ENCODE data around the gene COMP.

DNA sequence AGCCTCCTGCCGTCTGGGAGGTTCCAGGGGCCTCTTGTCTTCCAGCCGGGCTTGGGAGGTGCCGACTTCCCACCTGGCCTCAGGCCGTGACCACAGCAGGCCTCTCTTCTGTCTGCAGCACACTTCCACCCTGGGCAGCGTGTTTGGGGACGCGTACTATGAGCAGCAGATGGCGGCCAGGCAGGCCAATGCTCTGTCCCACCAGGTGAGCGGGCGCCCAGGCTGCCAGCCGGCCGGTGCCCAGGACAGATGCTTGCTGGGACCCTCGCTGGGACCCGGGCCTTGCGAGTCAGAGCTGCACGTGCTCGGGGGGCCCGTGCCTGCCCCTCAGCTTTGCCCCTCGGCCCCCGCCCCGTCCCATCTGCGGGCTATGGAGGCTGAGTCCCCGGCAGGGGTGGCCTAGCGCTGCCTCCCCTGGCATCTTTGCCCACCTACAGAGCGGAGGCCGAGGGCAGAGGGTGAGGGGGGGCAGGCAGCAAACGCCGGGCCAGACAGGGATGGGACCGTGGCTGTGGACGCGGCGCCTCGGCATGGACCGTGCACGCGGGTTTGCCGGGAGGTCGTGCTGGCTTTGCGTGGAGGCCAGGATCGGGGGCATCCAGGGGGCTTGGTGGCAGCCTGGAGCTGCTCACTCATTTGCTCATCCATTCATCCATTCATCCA is 16.2 kb downstream of the COMP start:
- TF ChIP-seq, protein P1, sequence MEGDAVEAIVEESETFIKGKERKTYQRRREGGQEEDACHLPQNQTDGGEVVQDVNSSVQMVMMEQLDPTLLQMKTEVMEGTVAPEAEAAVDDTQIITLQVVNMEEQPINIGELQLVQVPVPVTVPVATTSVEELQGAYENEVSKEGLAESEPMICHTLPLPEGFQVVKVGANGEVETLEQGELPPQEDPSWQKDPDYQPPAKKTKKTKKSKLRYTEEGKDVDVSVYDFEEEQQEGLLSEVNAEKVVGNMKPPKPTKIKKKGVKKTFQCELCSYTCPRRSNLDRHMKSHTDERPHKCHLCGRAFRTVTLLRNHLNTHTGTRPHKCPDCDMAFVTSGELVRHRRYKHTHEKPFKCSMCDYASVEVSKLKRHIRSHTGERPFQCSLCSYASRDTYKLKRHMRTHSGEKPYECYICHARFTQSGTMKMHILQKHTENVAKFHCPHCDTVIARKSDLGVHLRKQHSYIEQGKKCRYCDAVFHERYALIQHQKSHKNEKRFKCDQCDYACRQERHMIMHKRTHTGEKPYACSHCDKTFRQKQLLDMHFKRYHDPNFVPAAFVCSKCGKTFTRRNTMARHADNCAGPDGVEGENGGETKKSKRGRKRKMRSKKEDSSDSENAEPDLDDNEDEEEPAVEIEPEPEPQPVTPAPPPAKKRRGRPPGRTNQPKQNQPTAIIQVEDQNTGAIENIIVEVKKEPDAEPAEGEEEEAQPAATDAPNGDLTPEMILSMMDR (IDR thresholded peaks at IDR 0.05; ENCODE audit: low read depth, low read length), result no peak
- no peak for TF ChIP-seq EZH2phosphoT487 (IDR thresholded peaks at IDR 0.05; ENCODE audit: low read depth)
